SU-DHL-6 (cell line): ENCODE measurements around the gene MYL6.

ENCODE experiments used
- EZH2phosphoT487 ChIP-seq: fragments of 200-600 bp; sonication (generic), shearing (Covaris generic); conservative IDR thresholded peaks from 2 replicates; pipeline ENCODE4 v1.6.1; 2018; ENCODE audit warnings: mild to moderate bottlenecking, antibody characterized with exemption, low read length, moderate library complexity, mixed read lengths
- TF ChIP-seq, protein P1 (sequence below): fragments of 200-600 bp; sonication (generic); IDR thresholded peaks from one replicate; pipeline ENCODE4 v1.5.1; 2017; ENCODE audit warnings: antibody characterized with exemption, mild to moderate bottlenecking, low read length, moderate library complexity; ENCODE audit not compliant: insufficient read depth, poor library complexity, severe bottlenecking

- TF ChIP-seq, protein P1, sequence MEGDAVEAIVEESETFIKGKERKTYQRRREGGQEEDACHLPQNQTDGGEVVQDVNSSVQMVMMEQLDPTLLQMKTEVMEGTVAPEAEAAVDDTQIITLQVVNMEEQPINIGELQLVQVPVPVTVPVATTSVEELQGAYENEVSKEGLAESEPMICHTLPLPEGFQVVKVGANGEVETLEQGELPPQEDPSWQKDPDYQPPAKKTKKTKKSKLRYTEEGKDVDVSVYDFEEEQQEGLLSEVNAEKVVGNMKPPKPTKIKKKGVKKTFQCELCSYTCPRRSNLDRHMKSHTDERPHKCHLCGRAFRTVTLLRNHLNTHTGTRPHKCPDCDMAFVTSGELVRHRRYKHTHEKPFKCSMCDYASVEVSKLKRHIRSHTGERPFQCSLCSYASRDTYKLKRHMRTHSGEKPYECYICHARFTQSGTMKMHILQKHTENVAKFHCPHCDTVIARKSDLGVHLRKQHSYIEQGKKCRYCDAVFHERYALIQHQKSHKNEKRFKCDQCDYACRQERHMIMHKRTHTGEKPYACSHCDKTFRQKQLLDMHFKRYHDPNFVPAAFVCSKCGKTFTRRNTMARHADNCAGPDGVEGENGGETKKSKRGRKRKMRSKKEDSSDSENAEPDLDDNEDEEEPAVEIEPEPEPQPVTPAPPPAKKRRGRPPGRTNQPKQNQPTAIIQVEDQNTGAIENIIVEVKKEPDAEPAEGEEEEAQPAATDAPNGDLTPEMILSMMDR = no peak
- no peak for TF ChIP-seq EZH2phosphoT487
Measured at GRCh38 chr12:56208006-56208405, 49.8 kb downstream of the MYL6 start.
